ENCODE measurements around the gene DNAAF2. TPM values are rescaled to one million over a fixed set of nuclear protein-coding genes. Genes with fewer than 3 reads are reported as not detected.
"Not testable (repeated sequence)": the region's sequence is repeated elsewhere in the genome, so short reads cannot be mapped to it uniquely, and the experiment has no call there.

Gene DNAAF2, protein sequence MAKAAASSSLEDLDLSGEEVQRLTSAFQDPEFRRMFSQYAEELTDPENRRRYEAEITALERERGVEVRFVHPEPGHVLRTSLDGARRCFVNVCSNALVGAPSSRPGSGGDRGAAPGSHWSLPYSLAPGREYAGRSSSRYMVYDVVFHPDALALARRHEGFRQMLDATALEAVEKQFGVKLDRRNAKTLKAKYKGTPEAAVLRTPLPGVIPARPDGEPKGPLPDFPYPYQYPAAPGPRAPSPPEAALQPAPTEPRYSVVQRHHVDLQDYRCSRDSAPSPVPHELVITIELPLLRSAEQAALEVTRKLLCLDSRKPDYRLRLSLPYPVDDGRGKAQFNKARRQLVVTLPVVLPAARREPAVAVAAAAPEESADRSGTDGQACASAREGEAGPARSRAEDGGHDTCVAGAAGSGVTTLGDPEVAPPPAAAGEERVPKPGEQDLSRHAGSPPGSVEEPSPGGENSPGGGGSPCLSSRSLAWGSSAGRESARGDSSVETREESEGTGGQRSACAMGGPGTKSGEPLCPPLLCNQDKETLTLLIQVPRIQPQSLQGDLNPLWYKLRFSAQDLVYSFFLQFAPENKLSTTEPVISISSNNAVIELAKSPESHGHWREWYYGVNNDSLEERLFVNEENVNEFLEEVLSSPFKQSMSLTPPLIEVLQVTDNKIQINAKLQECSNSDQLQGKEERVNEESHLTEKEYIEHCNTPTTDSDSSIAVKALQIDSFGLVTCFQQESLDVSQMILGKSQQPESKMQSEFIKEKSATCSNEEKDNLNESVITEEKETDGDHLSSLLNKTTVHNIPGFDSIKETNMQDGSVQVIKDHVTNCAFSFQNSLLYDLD
- total RNA-seq (6.3 TPM), polyA plus RNA-seq (ENCODE audit: insufficient read depth in 1 of 8, insufficient read length in 8 of 8, low replicate concordance in 1 of 8) (1 to 10 TPM; 7.2 to 8.8 (median 7.9) TPM)
- long read RNA-seq, donor 1, partial matches to known transcripts, result 0 of 4 reads
- long read RNA-seq, donor 1, other reads (novel, unspliced or antisense), result 0 of 4 reads
- long read RNA-seq, donor 2, partial matches to known transcripts, result 0 of 1 reads
- long read RNA-seq, donor 2, other reads (novel, unspliced or antisense), result 0 of 1 reads
- long read RNA-seq, donor 3, transcript DNAAF2-201 (3 exons, 2,963 nt), result major isoform, 9 of 11 reads
- long read RNA-seq, donor 3, partial matches to known transcripts, result 0 of 11 reads
- long read RNA-seq, donor 3, other reads (novel, unspliced or antisense), result 0 of 11 reads
- long read RNA-seq, donor 4, partial matches to known transcripts, result 0 of 5 reads
- long read RNA-seq, donor 4, other reads (novel, unspliced or antisense), result 0 of 5 reads
- long read RNA-seq, donor 5, transcript DNAAF2-201 (3 exons, 2,963 nt), result major isoform, 15 of 20 reads
- long read RNA-seq, donor 5, transcript DNAAF2-202 (2 exons, 2,819 nt), result minor isoform, 5 of 20 reads
- long read RNA-seq, donor 5, partial matches to known transcripts, result 0 of 20 reads
- long read RNA-seq, donor 5, other reads (novel, unspliced or antisense), result 0 of 20 reads
- long read RNA-seq, donor 6, transcript DNAAF2-202 (2 exons, 2,819 nt), result minor isoform, 6 of 16 reads
- long read RNA-seq, donor 6, transcript DNAAF2-201 (3 exons, 2,963 nt), result major isoform, 10 of 16 reads
- long read RNA-seq, donor 6, partial matches to known transcripts, result 0 of 16 reads
- long read RNA-seq, donor 6, other reads (novel, unspliced or antisense), result 0 of 16 reads
- long read RNA-seq, donor 7, partial matches to known transcripts, result 0 of 6 reads
- long read RNA-seq, donor 7, other reads (novel, unspliced or antisense), result 0 of 6 reads
- long read RNA-seq, donor 8, partial matches to known transcripts, result 0 of 4 reads
- long read RNA-seq, donor 8, other reads (novel, unspliced or antisense), result 0 of 4 reads
- long read RNA-seq, donor 9, partial matches to known transcripts, result 0 of 7 reads
- long read RNA-seq, donor 9, other reads (novel, unspliced or antisense), result 0 of 7 reads
- long read RNA-seq, donor 10, transcript DNAAF2-201 (3 exons, 2,963 nt), result major isoform, 5 of 14 reads
- long read RNA-seq, donor 10, partial matches to known transcripts, result 7 of 14 reads
- long read RNA-seq, donor 10, other reads (novel, unspliced or antisense), result 0 of 14 reads
- long read RNA-seq, donor 11, partial matches to known transcripts, result 0 of 4 reads
- long read RNA-seq, donor 11, other reads (novel, unspliced or antisense), result 0 of 4 reads

DNA sequence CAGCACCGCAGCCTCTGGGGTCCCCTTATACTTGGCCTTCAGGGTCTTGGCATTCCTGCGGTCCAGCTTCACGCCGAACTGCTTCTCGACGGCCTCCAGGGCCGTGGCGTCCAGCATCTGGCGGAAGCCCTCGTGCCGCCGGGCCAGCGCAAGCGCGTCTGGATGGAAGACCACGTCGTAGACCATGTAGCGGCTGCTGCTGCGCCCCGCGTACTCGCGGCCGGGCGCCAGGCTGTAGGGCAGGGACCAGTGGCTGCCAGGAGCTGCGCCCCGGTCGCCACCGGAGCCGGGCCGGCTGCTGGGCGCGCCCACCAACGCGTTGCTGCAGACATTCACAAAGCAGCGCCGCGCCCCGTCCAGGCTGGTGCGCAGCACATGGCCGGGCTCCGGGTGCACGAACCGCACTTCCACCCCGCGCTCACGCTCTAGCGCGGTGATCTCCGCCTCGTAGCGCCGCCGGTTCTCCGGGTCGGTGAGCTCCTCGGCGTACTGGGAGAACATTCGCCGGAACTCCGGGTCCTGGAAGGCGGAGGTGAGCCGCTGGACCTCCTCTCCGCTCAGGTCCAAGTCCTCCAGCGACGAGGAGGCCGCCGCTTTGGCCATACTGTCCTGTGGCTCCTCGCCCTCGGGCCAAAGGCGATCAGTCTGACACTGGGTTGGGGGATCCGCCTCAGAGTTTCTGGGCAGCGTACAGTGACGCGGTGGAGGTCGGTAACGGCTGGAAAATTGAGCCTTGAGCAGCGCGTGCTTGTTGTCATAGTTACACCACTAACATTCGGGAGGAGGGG is at the start of gene DNAAF2:
Gene DNAAF2 (minus strand): TSS at position 698 of the 788 bp plus-strand sequence. CDS start 95 bp downstream, at position 603.
- peaks cover 7% of the 10 kb centered on the region for H3K4me1 ChIP-seq (ENCODE audit: control insufficient read depth, insufficient read depth, low read length)
- H3K36me3 ChIP-seq (ENCODE audit: control insufficient read depth, insufficient read depth, low read length), result peaks cover 13% of the 10 kb centered on the region
- DNase-seq, result peak; percentile 90
- H3K27ac ChIP-seq (ENCODE audit: low read length), result peak within 1 kb of the TSS; percentile 98
- no peaks in the 10 kb centered on the region for H3K9me3 ChIP-seq (replicated peaks; ENCODE audit: control insufficient read depth, low read depth, low read length)
- H3K27me3 ChIP-seq (ENCODE audit: control insufficient read depth, insufficient read depth, low read length), result no peaks in the 10 kb centered on the region
- WGBS (ENCODE audit: insufficient coverage), result under 1% methylated on average over 72 of the region's 80 CpGs
- H3K4me3 ChIP-seq (ENCODE audit: low read length), result peak within 1 kb of the TSS; percentile 84

DNA sequence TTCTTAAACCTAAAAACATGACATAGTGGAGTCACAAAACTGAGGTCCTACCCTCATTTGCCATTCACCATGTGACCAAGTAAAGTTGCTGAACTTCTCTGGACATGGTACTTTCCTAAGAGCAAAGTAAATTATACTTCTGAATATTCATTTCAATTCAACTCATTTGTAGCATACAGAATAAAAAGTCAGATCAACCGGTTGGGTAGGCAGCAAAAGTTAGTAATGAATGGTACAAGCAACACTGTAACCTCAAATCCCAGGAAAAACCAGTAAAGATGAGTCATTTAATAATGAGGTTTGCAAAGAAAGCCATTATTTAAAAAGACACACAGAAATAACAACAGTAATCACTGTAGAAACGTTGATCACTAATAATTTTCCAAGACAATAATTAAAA is 44.2 kb upstream of the DNAAF2 start:
- Histone ChIP-seq H3K9me3 (replicated peaks; ENCODE audit: control insufficient read depth, low read depth, low read length) (peaks cover 2% of the 10 kb centered on the region), H3K27me3 (ENCODE audit: control insufficient read depth, insufficient read depth, low read length) (no peaks in the 10 kb centered on the region), H3K36me3 (ENCODE audit: control insufficient read depth, insufficient read depth, low read length) (peaks cover 17% of the 10 kb centered on the region), H3K27ac (ENCODE audit: low read length) (no peak overlapping the region), H3K4me3 (ENCODE audit: low read length) (no peak overlapping the region), H3K4me1 (ENCODE audit: control insufficient read depth, insufficient read depth, low read length) (no peaks in the 10 kb centered on the region)
- WGBS (ENCODE audit: insufficient coverage), result 83% methylated on average over 1 of the region's 2 CpGs
- DNase-seq, result no peak

DNA sequence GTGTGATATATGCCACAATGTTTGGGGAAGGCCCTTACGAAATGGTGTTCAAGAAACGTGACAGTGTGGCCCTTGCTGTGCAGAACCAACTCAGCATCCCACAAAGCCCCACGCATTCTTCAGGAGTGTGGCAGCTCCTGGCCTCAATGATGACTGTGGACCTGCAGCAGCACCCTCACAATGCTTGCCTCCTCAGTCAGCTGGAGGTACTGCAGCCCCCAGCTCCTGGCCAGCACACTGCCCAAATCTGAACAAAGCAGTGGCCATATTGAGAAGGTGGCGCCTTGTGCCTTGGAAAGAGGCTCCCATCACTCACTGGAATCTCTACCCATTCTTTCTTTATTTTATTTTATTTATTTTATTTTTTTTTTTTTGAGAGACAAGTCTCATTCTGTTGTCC is 42.6 kb upstream of the DNAAF2 start:
- Histone ChIP-seq H3K9me3 (replicated peaks; ENCODE audit: control insufficient read depth, low read depth, low read length) (peaks cover 2% of the 10 kb centered on the region), H3K4me1 (ENCODE audit: control insufficient read depth, insufficient read depth, low read length) (no peaks in the 10 kb centered on the region), H3K27ac (ENCODE audit: low read length) (no peak overlapping the region), H3K27me3 (ENCODE audit: control insufficient read depth, insufficient read depth, low read length) (no peaks in the 10 kb centered on the region), H3K36me3 (ENCODE audit: control insufficient read depth, insufficient read depth, low read length) (peaks cover 15% of the 10 kb centered on the region), H3K4me3 (ENCODE audit: low read length) (no peak overlapping the region)
- DNase-seq, result no peak
- WGBS (ENCODE audit: insufficient coverage), result 88% methylated on average over 2 of the region's 4 CpGs

- Histone ChIP-seq H3K27me3 (ENCODE audit: control insufficient read depth, insufficient read depth, low read length) (no peaks in the 10 kb centered on the region), H3K9me3 (replicated peaks; ENCODE audit: control insufficient read depth, low read depth, low read length) (peaks cover 2% of the 10 kb centered on the region), H3K4me3 (ENCODE audit: low read length) (no peak overlapping the region), H3K4me1 (ENCODE audit: control insufficient read depth, insufficient read depth, low read length) (no peaks in the 10 kb centered on the region), H3K36me3 (ENCODE audit: control insufficient read depth, insufficient read depth, low read length) (peaks cover 16% of the 10 kb centered on the region), H3K27ac (ENCODE audit: low read length) (no peak overlapping the region)
- no CpG with 5 or more reads among the region's 2 CpGs for WGBS (ENCODE audit: insufficient coverage)
- no peak for DNase-seq
These were observed 38.5 kb upstream of the DNAAF2 start for GRCh38 chr14:49673586-49673985.

DNA sequence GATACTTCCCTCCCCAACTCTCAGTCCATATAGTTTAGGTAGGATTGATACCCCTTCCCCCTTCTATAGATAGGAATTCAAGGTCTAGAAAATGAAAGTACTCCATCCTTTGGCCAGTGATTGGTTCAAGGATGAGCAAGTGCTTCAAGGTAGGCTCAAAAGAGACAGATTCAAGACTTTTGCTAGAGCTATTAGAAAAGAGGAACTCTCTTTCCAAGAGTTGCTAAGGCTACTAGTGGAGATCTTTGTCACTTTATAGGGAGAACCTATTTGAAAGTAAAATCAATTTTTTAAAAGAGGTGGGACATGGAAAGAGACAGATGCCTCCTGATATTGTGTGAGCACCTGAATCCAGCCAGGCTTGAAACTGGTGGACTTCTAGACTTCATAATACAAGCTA is 35.4 kb upstream of the DNAAF2 start:
- no peak overlapping the region for H3K4me3 ChIP-seq (ENCODE audit: low read length)
- peaks cover 6% of the 10 kb centered on the region for H3K36me3 ChIP-seq (ENCODE audit: control insufficient read depth, insufficient read depth, low read length)
- no peaks in the 10 kb centered on the region for H3K9me3 ChIP-seq (replicated peaks; ENCODE audit: control insufficient read depth, low read depth, low read length)
- H3K27me3 ChIP-seq (ENCODE audit: control insufficient read depth, insufficient read depth, low read length), result no peaks in the 10 kb centered on the region
- no peaks in the 10 kb centered on the region for H3K4me1 ChIP-seq (ENCODE audit: control insufficient read depth, insufficient read depth, low read length)
- DNase-seq, result no peak
- H3K27ac ChIP-seq (ENCODE audit: low read length), result no peak overlapping the region

- Histone ChIP-seq H3K27ac (ENCODE audit: low read length) (no peak overlapping the region), H3K4me3 (ENCODE audit: low read length) (no peak overlapping the region), H3K9me3 (replicated peaks; ENCODE audit: control insufficient read depth, low read depth, low read length) (no peaks in the 10 kb centered on the region), H3K4me1 (ENCODE audit: control insufficient read depth, insufficient read depth, low read length) (no peaks in the 10 kb centered on the region), H3K36me3 (ENCODE audit: control insufficient read depth, insufficient read depth, low read length) (no peaks in the 10 kb centered on the region), H3K27me3 (ENCODE audit: control insufficient read depth, insufficient read depth, low read length) (no peaks in the 10 kb centered on the region)
- DNase-seq, result no peak
- WGBS (ENCODE audit: insufficient coverage), result no CpG with 5 or more reads among the region's 2 CpGs
These were observed 24.7 kb upstream of the DNAAF2 start for GRCh38 chr14:49659526-49660455.

DNA sequence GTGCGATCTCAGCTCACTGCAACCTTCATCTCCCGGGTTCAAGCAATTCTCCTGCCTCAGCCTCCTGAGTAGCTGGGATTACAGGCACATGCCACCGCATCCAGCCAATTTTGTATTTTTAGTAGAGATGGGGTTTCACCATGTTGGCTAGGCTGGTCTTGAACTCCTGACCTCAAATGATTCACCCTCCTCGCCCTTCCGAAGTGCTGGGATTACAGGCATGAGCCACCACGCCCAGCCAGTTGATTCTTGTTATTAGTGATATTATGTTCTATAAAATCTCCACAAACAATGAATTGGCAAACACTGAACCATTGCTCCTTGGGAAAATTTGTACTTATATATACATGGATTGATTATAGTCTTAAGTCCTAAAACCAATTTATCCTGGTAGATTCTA is 22.5 kb upstream of the DNAAF2 start:
- H3K9me3 ChIP-seq (replicated peaks; ENCODE audit: control insufficient read depth, low read depth, low read length); H3K27me3 ChIP-seq (ENCODE audit: control insufficient read depth, insufficient read depth, low read length); H3K36me3 ChIP-seq (ENCODE audit: control insufficient read depth, insufficient read depth, low read length); DNase-seq; H3K27ac ChIP-seq (ENCODE audit: low read length); H3K4me3 ChIP-seq (ENCODE audit: low read length); H3K4me1 ChIP-seq (ENCODE audit: control insufficient read depth, insufficient read depth, low read length): not testable (repeated sequence)
- 100% methylated on average over 2 of the region's 6 CpGs for WGBS (ENCODE audit: insufficient coverage)

DNA sequence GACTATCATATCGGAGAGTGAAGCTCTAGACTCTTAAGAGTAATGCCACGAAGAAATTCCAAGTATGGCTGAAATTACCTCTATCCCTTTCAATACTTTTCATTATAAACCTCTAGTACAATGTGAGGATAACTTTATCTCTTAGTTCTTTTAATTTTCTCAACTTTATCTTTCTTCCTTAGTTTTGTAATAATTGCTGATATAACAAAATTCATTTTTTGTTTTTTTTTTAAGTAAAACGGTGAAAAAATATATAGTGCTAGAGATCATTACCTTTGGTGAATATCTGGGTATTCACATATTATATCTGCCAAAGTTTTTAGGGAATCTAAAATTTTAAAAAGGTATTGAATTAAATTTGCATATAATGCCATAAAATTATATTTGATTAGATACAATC is 19.5 kb upstream of the DNAAF2 start:
- Histone ChIP-seq H3K27ac (ENCODE audit: low read length) (no peak overlapping the region), H3K9me3 (replicated peaks; ENCODE audit: control insufficient read depth, low read depth, low read length) (no peaks in the 10 kb centered on the region), H3K4me1 (ENCODE audit: control insufficient read depth, insufficient read depth, low read length) (no peaks in the 10 kb centered on the region), H3K4me3 (ENCODE audit: low read length) (no peak overlapping the region), H3K27me3 (ENCODE audit: control insufficient read depth, insufficient read depth, low read length) (no peaks in the 10 kb centered on the region), H3K36me3 (ENCODE audit: control insufficient read depth, insufficient read depth, low read length) (peaks cover 10% of the 10 kb centered on the region)
- no peak for DNase-seq
- WGBS (ENCODE audit: insufficient coverage), result no CpG with 5 or more reads among the region's 3 CpGs

All from muscle of leg (tissue), 16 donors.